Cardiac muscle cell (in vitro differentiated cells and primary cell): ENCODE results near the gene KIF6. TPM values are rescaled to one million over a fixed set of nuclear protein-coding genes. Genes with fewer than 3 reads are reported as not detected.

ENCODE experiments used
- DNase-seq, 2 donors: peaks; one replicate each; pipeline versions ENCODE4 v3.0.0 to v3.0.0-alpha.2; 2010 to 2017; ENCODE audit warnings: low read depth in 1 of 2, low spot score in 1 of 2
- H3K27ac ChIP-seq: fragments of 200-600 bp; sonication (generic); 2 replicates; pipeline ENCODE4 v1.5.1; 2016
- H3K27me3 ChIP-seq: fragments of 200-600 bp; sonication (generic); 2 replicates; pipeline ENCODE4 v1.6.0; 2016; ENCODE audit warnings: control low read depth
- H3K36me3 ChIP-seq: fragments of 200-600 bp; sonication (generic); 2 replicates; pipeline ENCODE4 v1.5.1; 2016; ENCODE audit warnings: control low read depth
- H3K4me1 ChIP-seq: fragments of 200-600 bp; sonication (generic); 2 replicates; pipeline ENCODE4 v1.8.1; 2017; ENCODE audit warnings: low read depth, mild to moderate bottlenecking, mixed run types
- H3K4me3 ChIP-seq: fragments of 200-600 bp; sonication (generic); 2 replicates; pipeline ENCODE4 v1.5.1; 2016; ENCODE audit warnings: mild to moderate bottlenecking
- H3K9me3 ChIP-seq: fragments of 200-600 bp; sonication (generic); 2 replicates; pipeline ENCODE4 v1.5.1; 2017; ENCODE audit warnings: low read depth, mild to moderate bottlenecking, control low read depth
- polyA plus RNA-seq: library from polyadenylated mRNA; unstranded; fragments of >200 nt; fragmentation: Nextera tagmentation; extraction: Ambion mirVana; gene quantifications from 2 replicates; pipeline ENCODE4 v1.2.1, GENCODE V29; 2016
- total RNA-seq: library from RNA; depleted of rRNA; stranded (reverse); fragments of >200 nt; gene quantifications from 2 replicates; pipeline ENCODE4 v1.2.3, GENCODE V29; 2016
- TF ChIP-seq, protein P1 (sequence below): IDR thresholded peaks from 2 replicates; pipeline ENCODE4 v1.5.1; 2012; ENCODE audit warnings: low read depth, mild to moderate bottlenecking, low read length

The KIF6 gene
- total and polyA plus RNA-seq, 2 experiments from 2014 or later: 0.69 to 1.7 TPM

DNA sequence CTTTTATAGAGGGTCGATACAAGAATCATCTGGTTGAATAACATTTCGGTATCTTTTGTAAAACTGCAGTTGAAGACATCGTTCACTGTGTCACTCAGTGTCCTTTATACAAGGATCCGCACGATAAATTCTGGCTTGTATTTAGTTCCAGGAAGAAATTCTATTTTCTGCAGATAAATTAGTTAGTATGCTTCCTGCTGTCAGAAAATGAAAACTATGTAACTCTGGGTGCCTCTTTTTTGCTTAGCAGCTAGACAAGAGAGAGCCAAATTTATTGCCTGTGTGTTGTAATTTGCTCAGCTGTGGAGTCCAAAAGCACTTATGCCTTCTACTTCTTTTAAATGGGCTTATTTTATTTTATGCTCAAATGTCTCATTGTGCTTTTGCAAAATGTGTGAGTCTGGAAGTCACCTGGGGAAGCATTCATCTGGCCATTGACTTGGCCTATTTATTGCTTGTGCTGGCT is 346.2 kb downstream of the KIF6 start:
- Histone ChIP-seq H3K4me3 (no peak overlapping the region), H3K27ac (no peak overlapping the region), H3K36me3 (no peaks in the 10 kb centered on the region), H3K9me3 (no peaks in the 10 kb centered on the region), H3K4me1 (no peaks in the 10 kb centered on the region), H3K27me3 (no peaks in the 10 kb centered on the region)
- TF ChIP-seq, protein P1, sequence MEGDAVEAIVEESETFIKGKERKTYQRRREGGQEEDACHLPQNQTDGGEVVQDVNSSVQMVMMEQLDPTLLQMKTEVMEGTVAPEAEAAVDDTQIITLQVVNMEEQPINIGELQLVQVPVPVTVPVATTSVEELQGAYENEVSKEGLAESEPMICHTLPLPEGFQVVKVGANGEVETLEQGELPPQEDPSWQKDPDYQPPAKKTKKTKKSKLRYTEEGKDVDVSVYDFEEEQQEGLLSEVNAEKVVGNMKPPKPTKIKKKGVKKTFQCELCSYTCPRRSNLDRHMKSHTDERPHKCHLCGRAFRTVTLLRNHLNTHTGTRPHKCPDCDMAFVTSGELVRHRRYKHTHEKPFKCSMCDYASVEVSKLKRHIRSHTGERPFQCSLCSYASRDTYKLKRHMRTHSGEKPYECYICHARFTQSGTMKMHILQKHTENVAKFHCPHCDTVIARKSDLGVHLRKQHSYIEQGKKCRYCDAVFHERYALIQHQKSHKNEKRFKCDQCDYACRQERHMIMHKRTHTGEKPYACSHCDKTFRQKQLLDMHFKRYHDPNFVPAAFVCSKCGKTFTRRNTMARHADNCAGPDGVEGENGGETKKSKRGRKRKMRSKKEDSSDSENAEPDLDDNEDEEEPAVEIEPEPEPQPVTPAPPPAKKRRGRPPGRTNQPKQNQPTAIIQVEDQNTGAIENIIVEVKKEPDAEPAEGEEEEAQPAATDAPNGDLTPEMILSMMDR: no peak
- DNase-seq: no peak

DNA sequence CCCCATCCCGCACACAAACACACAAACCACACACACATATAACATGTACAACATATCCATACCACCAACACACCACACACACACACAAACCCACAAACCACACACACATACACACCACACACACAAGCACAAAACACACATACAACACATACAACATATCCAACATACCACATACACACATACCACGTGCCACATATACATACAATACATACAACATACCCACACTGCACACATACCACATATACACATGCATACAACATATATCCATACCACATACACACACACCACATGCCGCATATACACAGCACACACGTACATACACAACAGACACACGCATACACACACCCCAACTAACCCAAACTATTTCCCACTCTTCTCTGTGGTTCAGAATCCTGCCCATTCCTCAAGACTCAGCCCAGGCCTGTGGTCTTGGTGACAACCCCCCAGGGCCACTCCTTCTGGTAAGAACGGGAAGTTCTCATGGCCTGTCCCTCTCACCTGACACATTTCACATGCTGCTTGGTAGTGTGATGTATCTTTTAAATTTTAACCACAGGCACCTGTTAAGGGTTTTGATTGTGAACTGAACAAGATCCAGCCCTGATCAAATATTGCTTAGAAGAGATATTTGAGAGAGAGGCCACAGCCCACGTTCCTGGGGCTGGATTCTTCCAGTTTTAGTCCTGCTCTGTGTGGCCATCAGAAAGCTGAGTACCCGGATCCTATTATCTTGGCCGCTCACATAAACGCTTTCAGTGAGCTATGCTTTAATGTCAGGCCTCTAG is 346.8 kb downstream of the KIF6 start:
- Histone ChIP-seq H3K27ac (no peak overlapping the region), H3K27me3 (no peaks in the 10 kb centered on the region), H3K4me3 (no peak overlapping the region), H3K4me1 (no peaks in the 10 kb centered on the region), H3K36me3 (no peaks in the 10 kb centered on the region), H3K9me3 (no peaks in the 10 kb centered on the region)
- no peak for DNase-seq
- TF ChIP-seq, protein P1: no peak

DNA sequence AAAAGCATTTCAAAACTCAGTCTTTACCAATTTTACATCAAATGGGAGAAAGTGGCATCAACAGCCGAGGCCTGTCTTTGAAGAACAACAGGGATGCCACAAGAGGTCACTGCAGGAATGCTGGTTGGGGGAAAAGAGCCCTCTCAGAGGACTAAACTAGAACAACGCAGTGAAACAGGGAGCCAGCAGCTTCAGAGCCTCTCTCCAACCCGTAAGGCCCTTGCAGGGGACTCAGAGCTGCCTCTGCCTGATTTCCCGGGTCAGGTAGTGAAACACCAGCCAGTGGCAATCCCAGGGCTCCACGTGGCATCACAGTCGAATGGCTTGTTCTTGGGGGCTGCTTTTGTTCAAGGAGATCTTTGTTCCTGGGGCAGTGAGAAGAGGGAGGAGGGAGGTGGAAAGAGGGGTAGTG is 347.7 kb downstream of the KIF6 start:
- H3K27ac ChIP-seq: no peak overlapping the region
- no peaks in the 10 kb centered on the region for H3K36me3 ChIP-seq
- TF ChIP-seq, protein P1: peak; percentile 74
- H3K9me3 ChIP-seq: no peaks in the 10 kb centered on the region
- no peak overlapping the region for H3K4me3 ChIP-seq
- peak; percentile 86 to 88 for DNase-seq
- H3K27me3 ChIP-seq: no peaks in the 10 kb centered on the region
- no peaks in the 10 kb centered on the region for H3K4me1 ChIP-seq

DNA sequence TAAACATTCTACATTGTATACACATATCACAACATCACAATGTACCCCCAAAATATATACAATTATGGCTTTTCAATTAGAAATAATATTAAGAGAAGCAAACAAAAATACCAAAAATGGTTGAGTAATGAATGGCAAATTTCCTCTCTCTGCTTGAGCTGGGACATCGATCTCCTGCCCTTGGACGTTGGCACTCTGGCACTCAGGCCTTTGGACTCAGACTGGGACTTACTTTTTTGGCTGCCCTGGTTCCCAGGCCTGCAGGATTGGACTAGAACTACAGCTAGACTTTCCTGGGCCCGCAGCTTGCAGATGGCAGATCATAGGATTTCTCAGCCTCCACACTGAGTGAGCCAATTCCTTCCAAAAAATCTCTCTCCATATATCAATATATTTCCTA is 349.8 kb downstream of the KIF6 start:
- H3K36me3 ChIP-seq: no peaks in the 10 kb centered on the region
- H3K9me3 ChIP-seq: no peaks in the 10 kb centered on the region
- no peak overlapping the region for H3K4me3 ChIP-seq
- H3K27ac ChIP-seq: no peak overlapping the region
- TF ChIP-seq, protein P1: no peak
- no peaks in the 10 kb centered on the region for H3K4me1 ChIP-seq
- no peak for DNase-seq
- no peaks in the 10 kb centered on the region for H3K27me3 ChIP-seq

DNA sequence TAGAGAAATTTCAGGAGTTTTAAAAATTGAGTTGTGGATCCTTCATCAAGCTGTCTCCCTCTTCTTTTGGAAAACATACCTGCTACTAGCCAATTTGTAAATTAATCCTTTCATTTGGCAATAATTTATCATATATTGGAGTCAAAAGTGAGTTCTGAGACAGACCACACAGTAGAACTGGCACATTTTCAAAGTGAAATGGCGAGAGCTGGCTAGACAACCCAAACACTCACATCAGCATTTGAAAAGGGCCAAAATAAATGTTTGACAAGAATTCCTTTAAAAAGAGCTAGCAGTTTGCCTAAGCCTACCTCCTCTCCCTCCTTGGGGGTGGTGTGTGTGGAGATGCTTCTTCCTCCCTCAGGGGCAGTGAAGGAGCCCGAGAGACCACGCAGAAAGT is 354.8 kb downstream of the KIF6 start:
- Histone ChIP-seq H3K27me3 (no peaks in the 10 kb centered on the region), H3K4me3 (no peak overlapping the region), H3K4me1 (peaks cover 5% of the 10 kb centered on the region), H3K36me3 (no peaks in the 10 kb centered on the region), H3K9me3 (no peaks in the 10 kb centered on the region), H3K27ac (no peak overlapping the region)
- TF ChIP-seq, protein P1: no peak
- DNase-seq: no peak
